HepG2 (cell line): Measurements from ENCODE around the gene HSPE1. TPM values are rescaled to one million over a fixed set of nuclear protein-coding genes. Genes with fewer than 3 reads are reported as not detected.

ENCODE experiments used
- BRD4 ChIP-seq: sonication (generic); formaldehyde crosslinking; IDR thresholded peaks from 2 replicates; pipeline ENCODE4 v1.4.0; 2020; ENCODE audit warnings: missing genetic modification reagents
- CEBPB ChIP-seq: IDR thresholded peaks from 2 replicates; pipeline ENCODE4 v1.6.1; 2011; ENCODE audit warnings: low read depth, low read length, improper control_type of control experiment, borderline replicate concordance
- CENPBD1 ChIP-seq: sonication (generic); formaldehyde crosslinking; IDR thresholded peaks from 2 replicates; pipeline ENCODE4 v1.8.0; 2022; ENCODE audit warnings: missing genetic modification reagents, low read depth, mild to moderate bottlenecking, borderline replicate concordance
- CENPT ChIP-seq: sonication (generic); formaldehyde crosslinking; IDR thresholded peaks from 2 replicates; pipeline ENCODE4 v1.8.0; 2022; ENCODE audit warnings: low read depth, mild to moderate bottlenecking, moderate library complexity, missing genetic modification reagents
- HMG20A ChIP-seq: IDR thresholded peaks from 2 replicates; pipeline ENCODE4 v1.6.1; 2016; ENCODE audit warnings: borderline replicate concordance
- NFKB2 ChIP-seq: sonication (generic); formaldehyde crosslinking; IDR thresholded peaks from 2 replicates; pipeline ENCODE4 v1.4.0; 2020; ENCODE audit warnings: missing genetic modification reagents, borderline replicate concordance
- PATZ1 ChIP-seq: sonication (generic); formaldehyde crosslinking; IDR thresholded peaks from 2 replicates; pipeline ENCODE4 v1.4.0; 2020; ENCODE audit warnings: missing genetic modification reagents
- PHB2 ChIP-seq: fragments of 450-650 bp; IDR thresholded peaks from 2 replicates; pipeline ENCODE4 v1.6.1; 2018; ENCODE audit not compliant: partially characterized antibody
- SIX1 ChIP-seq: sonication (generic); formaldehyde crosslinking; IDR thresholded peaks from 2 replicates; pipeline ENCODE4 v1.4.0; 2020; ENCODE audit warnings: missing genetic modification reagents, borderline replicate concordance
- SOX5 ChIP-seq: IDR thresholded peaks from 2 replicates; pipeline ENCODE4 v1.6.1; 2016; ENCODE audit warnings: borderline replicate concordance
- SUZ12 ChIP-seq: fragments of 150-350 bp; IDR thresholded peaks from 2 replicates; pipeline ENCODE4 v1.6.1; 2014; ENCODE audit warnings: low read depth, low read length
- ZBTB10 ChIP-seq: sonication (generic); formaldehyde crosslinking; IDR thresholded peaks from 2 replicates; pipeline ENCODE4 v1.4.0; 2020; ENCODE audit warnings: missing genetic modification reagents, borderline replicate concordance
- ZBTB14 ChIP-seq: sonication (generic); formaldehyde crosslinking; IDR thresholded peaks from 2 replicates; pipeline ENCODE4 v1.4.0; 2020; ENCODE audit warnings: missing genetic modification reagents
- ZBTB7A ChIP-seq: sonication (generic); formaldehyde crosslinking; IDR thresholded peaks from 2 replicates; pipeline ENCODE4 v1.8.0; 2022; ENCODE audit warnings: mild to moderate bottlenecking, missing genetic modification reagents
- ZKSCAN8 ChIP-seq: IDR thresholded peaks from 2 replicates; pipeline ENCODE4 v1.6.1; 2016; ENCODE audit warnings: borderline replicate concordance, missing genetic modification reagents, missing compliant biosample characterization
- ZNF282 ChIP-seq: fragments of 450-650 bp; IDR thresholded peaks from 2 replicates; pipeline ENCODE4 v1.6.1; 2018; ENCODE audit not compliant: partially characterized antibody
- ZSCAN5A ChIP-seq: sonication (generic); formaldehyde crosslinking; IDR thresholded peaks from 2 replicates; pipeline ENCODE4 v1.8.0; 2022; ENCODE audit warnings: mild to moderate bottlenecking, missing genetic modification reagents, borderline replicate concordance
- polyA plus RNA-seq, 8 experiments: library from polyadenylated mRNA; depleted of rRNA in 3 of 8; stranded (reverse) in 7 of 8; unstranded in 1 of 8; fragments of >200 nt; fragmentation: Illumina TruSeq in 4 of 8; extraction: Trizol in 4 of 8; gene quantifications; 2 replicates each; pipeline versions ENCODE4 v1.2.1 to v1.2.3, GENCODE V29; 2011 to 2016; ENCODE audit warnings: low read depth in 4 of 8, missing spikeins in 1 of 8, mixed read lengths in 1 of 8; ENCODE audit not compliant: insufficient read depth in 1 of 8
- total RNA-seq, 5 experiments: library from RNA; depleted of rRNA; stranded (reverse); fragments of >200 nt; fragmentation: Illumina TruSeq; extraction: Trizol; gene quantifications; 2 replicates each; pipeline ENCODE4 v1.2.3, GENCODE V29; 2016; ENCODE audit warnings: low read depth in 1 of 5
- TF ChIP-seq, protein P1 (sequence below): sonication (generic); formaldehyde crosslinking; IDR thresholded peaks from 2 replicates; pipeline ENCODE4 v1.4.0; 2020; ENCODE audit warnings: missing genetic modification reagents
- TF ChIP-seq, protein P2 (sequence below): sonication (generic); formaldehyde crosslinking; IDR thresholded peaks from 2 replicates; pipeline ENCODE4 v1.8.1; 2023; ENCODE audit warnings: mild to moderate bottlenecking, missing genetic modification reagents, borderline replicate concordance

Gene HSPE1
- total and polyA plus RNA-seq, 2 of the 13 experiments (the other 11 are each of a cell fraction or from before 2014, with no cell fraction given), result 244 to 823 TPM

- TF ChIP-seq CENPBD1 (CRISPR knock-in tag) (peak; percentile 78; the same call in 1 of the 2 replicates), BRD4 (peak; percentile 96), CEBPB (no peak), HMG20A (CRISPR knock-in tag) (peak; percentile 82; the same call in 1 of the 2 replicates), ZKSCAN8 (CRISPR knock-in tag) (peak; percentile 96), PHB2 (no peak), CENPT (CRISPR knock-in tag) (peak; percentile 97), ZBTB10 (peak; percentile 72; the same call in 1 of the 2 replicates), SIX1 (CRISPR knock-in tag) (peak; percentile 43; the same call in 1 of the 2 replicates), ZBTB14 (CRISPR knock-in tag) (peak; percentile 52), ZSCAN5A (CRISPR knock-in tag) (peak; percentile 97; the same call in 1 of the 2 replicates), NFKB2 (CRISPR knock-in tag) (peak; percentile 97), SOX5 (CRISPR knock-in tag) (peak; percentile 78), SUZ12 (no peak), ZNF282 (no peak), PATZ1 (CRISPR knock-in tag) (peak; percentile 84), ZBTB7A (CRISPR knock-in tag) (peak; percentile 96)
- TF ChIP-seq, protein P1, sequence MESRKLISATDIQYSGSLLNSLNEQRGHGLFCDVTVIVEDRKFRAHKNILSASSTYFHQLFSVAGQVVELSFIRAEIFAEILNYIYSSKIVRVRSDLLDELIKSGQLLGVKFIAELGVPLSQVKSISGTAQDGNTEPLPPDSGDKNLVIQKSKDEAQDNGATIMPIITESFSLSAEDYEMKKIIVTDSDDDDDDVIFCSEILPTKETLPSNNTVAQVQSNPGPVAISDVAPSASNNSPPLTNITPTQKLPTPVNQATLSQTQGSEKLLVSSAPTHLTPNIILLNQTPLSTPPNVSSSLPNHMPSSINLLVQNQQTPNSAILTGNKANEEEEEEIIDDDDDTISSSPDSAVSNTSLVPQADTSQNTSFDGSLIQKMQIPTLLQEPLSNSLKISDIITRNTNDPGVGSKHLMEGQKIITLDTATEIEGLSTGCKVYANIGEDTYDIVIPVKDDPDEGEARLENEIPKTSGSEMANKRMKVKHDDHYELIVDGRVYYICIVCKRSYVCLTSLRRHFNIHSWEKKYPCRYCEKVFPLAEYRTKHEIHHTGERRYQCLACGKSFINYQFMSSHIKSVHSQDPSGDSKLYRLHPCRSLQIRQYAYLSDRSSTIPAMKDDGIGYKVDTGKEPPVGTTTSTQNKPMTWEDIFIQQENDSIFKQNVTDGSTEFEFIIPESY (CRISPR knock-in tag), result peak; percentile 83; the same call in 1 of the 2 replicates
- TF ChIP-seq, protein P2, sequence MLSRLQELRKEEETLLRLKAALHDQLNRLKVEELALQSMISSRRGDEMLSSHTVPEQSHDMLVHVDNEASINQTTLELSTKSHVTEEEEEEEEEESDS (CRISPR knock-in tag), result peak; percentile 81; the same call in 1 of the 2 replicates
Observed at GRCh38 chr2:197515739-197516392, 15.7 kb downstream of the HSPE1 start, which contains the start of gene MOB4 (continued).
